HepG2 (cell line): ENCODE results near the gene UBP1. TPM values are rescaled to one million over a fixed set of nuclear protein-coding genes. Genes with fewer than 3 reads are reported as not detected.
A peak's percentile ranks its signal among the peaks of the same experiment; 100 is the strongest.

Source experiments
- FOSL1 ChIP-seq: sonication (generic); formaldehyde crosslinking; IDR thresholded peaks from 2 replicates; pipeline ENCODE4 v1.9.0; 2021; ENCODE audit warnings: missing genetic modification reagents, borderline replicate concordance
- HNRNPK ChIP-seq: fragments of 200-400 bp; formaldehyde crosslinking; IDR thresholded peaks from 2 replicates; pipeline ENCODE4 v1.6.1; 2018; ENCODE audit warnings: low read length, low read depth, moderate library complexity, mild to moderate bottlenecking; ENCODE audit not compliant: poor library complexity, severe bottlenecking
- MYNN ChIP-seq: sonication (generic); formaldehyde crosslinking; IDR thresholded peaks from 2 replicates; pipeline ENCODE4 v1.4.0; 2020; ENCODE audit warnings: mild to moderate bottlenecking, low read depth, missing genetic modification reagents
- POLR2AphosphoS2 ChIP-seq: IDR thresholded peaks from 2 replicates; pipeline ENCODE4 v1.6.1; 2011; ENCODE audit warnings: low read depth, low read length, improper control_type of control experiment
- RFX3 ChIP-seq: IDR thresholded peaks from 2 replicates; pipeline ENCODE4 v1.6.1; 2016; ENCODE audit warnings: missing biosample characterization, missing genetic modification reagents
- SNAPC2 ChIP-seq: sonication (generic); formaldehyde crosslinking; IDR thresholded peaks from 2 replicates; pipeline ENCODE4 v1.8.1; 2022; ENCODE audit warnings: mild to moderate bottlenecking, missing genetic modification reagents
- TCF7 ChIP-seq: sonication (generic); IDR thresholded peaks from 2 replicates; pipeline ENCODE4 v1.6.1; 2016; ENCODE audit warnings: antibody characterized with exemption, low read depth
- YEATS2 ChIP-seq: sonication (generic); formaldehyde crosslinking; IDR thresholded peaks from 2 replicates; pipeline ENCODE4 v1.4.0; 2020; ENCODE audit warnings: missing genetic modification reagents, borderline replicate concordance
- ZBTB43 ChIP-seq: sonication (generic); formaldehyde crosslinking; conservative IDR thresholded peaks from 2 replicates; pipeline ENCODE4 v1.4.0; 2020; ENCODE audit warnings: missing genetic modification reagents
- ZMYM2 ChIP-seq: sonication (generic); formaldehyde crosslinking; IDR thresholded peaks from 2 replicates; pipeline ENCODE4 v1.8.0; 2022; ENCODE audit warnings: mild to moderate bottlenecking, missing genetic modification reagents
- ZMYM3 ChIP-seq: sonication (generic); formaldehyde crosslinking; IDR thresholded peaks from 2 replicates; pipeline ENCODE4 v1.5.1; 2020; ENCODE audit warnings: mild to moderate bottlenecking, missing genetic modification reagents
- ZNF276 ChIP-seq: sonication (generic); formaldehyde crosslinking; IDR thresholded peaks from 2 replicates; pipeline ENCODE4 v1.4.0; 2020; ENCODE audit warnings: mild to moderate bottlenecking, low read depth, missing genetic modification reagents
- ZNF337 ChIP-seq: sonication (generic); formaldehyde crosslinking; IDR thresholded peaks from 2 replicates; pipeline ENCODE4 v1.5.1; 2020; ENCODE audit warnings: missing genetic modification reagents, low read depth, mild to moderate bottlenecking, borderline replicate concordance
- ZNF512 ChIP-seq: sonication (generic); formaldehyde crosslinking; IDR thresholded peaks from 2 replicates; pipeline ENCODE4 v1.4.0; 2020; ENCODE audit warnings: mild to moderate bottlenecking, missing genetic modification reagents
- ZNF556 ChIP-seq: sonication (generic); formaldehyde crosslinking; IDR thresholded peaks from 2 replicates; pipeline ENCODE4 v1.4.0; 2020; ENCODE audit warnings: mild to moderate bottlenecking, missing genetic modification reagents, borderline replicate concordance
- ZNF570 ChIP-seq: sonication (generic); formaldehyde crosslinking; IDR thresholded peaks from 2 replicates; pipeline ENCODE4 v1.4.0; 2020; ENCODE audit warnings: mild to moderate bottlenecking, missing genetic modification reagents, borderline replicate concordance
- ZNF580 ChIP-seq: IDR thresholded peaks from 2 replicates; pipeline ENCODE4 v1.6.1; 2016; ENCODE audit warnings: low read depth, borderline replicate concordance
- ZSCAN20 ChIP-seq: sonication (generic); formaldehyde crosslinking; IDR thresholded peaks from 2 replicates; pipeline ENCODE4 v1.4.0; 2020; ENCODE audit warnings: missing genetic modification reagents, mild to moderate bottlenecking, borderline replicate concordance
- polyA plus RNA-seq, 8 experiments: library from polyadenylated mRNA; depleted of rRNA in 3 of 8; stranded (reverse) in 7 of 8; unstranded in 1 of 8; fragments of >200 nt; fragmentation: Illumina TruSeq in 4 of 8; extraction: Trizol in 4 of 8; gene quantifications; 2 replicates each; pipeline versions ENCODE4 v1.2.1 to v1.2.3, GENCODE V29; 2011 to 2016; ENCODE audit warnings: low read depth in 4 of 8, missing spikeins in 1 of 8, mixed read lengths in 1 of 8; ENCODE audit not compliant: insufficient read depth in 1 of 8
- total RNA-seq, 5 experiments: library from RNA; depleted of rRNA; stranded (reverse); fragments of >200 nt; fragmentation: Illumina TruSeq; extraction: Trizol; gene quantifications; 2 replicates each; pipeline ENCODE4 v1.2.3, GENCODE V29; 2016; ENCODE audit warnings: low read depth in 1 of 5

Gene UBP1
- total and polyA plus RNA-seq, 2 of the 13 experiments (the other 11 are each of a cell fraction or from before 2014, with no cell fraction given), result 48.3 to 79.9 TPM

- peak; percentile 78; the same call in 1 of the 2 replicates for TF ChIP-seq POLR2AphosphoS2
- TF ChIP-seq ZSCAN20, result no peak
- TF ChIP-seq ZMYM2, result no peak
- TF ChIP-seq MYNN (CRISPR knock-in tag), result no peak
- no peak for TF ChIP-seq FOSL1 (CRISPR knock-in tag)
- TF ChIP-seq HNRNPK, result no peak
- 0 out of 2 replicates have a peak, but pooled peaks have one; percentile 5 for TF ChIP-seq ZNF556 (CRISPR knock-in tag)
- no peak for TF ChIP-seq SNAPC2 (CRISPR knock-in tag)
- TF ChIP-seq ZNF570 (CRISPR knock-in tag), result no peak
- TF ChIP-seq YEATS2 (CRISPR knock-in tag), result peak; percentile 70; the same call in 1 of the 2 replicates
- no peak for TF ChIP-seq ZNF276
- no peak for TF ChIP-seq ZBTB43 (CRISPR knock-in tag)
- no peak for TF ChIP-seq ZNF337
- TF ChIP-seq RFX3 (CRISPR knock-in tag), result no peak
- no peak for TF ChIP-seq TCF7
- TF ChIP-seq ZMYM3 (CRISPR knock-in tag), result no peak
- TF ChIP-seq ZNF580, result peak; percentile 20; the same call in 1 of the 2 replicates
- TF ChIP-seq ZNF512 (CRISPR knock-in tag), result no peak
These were observed at the start of gene UBP1 (continued) for GRCh38 chr3:33440328-33441224.
